GM21367 (cell line): Measurements from ENCODE around the gene SULT4A1.

Experiments
- ATAC-seq: cut with Tn5 transposase; IDR thresholded peaks from one replicate; pipeline ENCODE4 v1.9.1; 2021; ENCODE audit not compliant: unreplicated experiment

SULT4A1 gene

GRCh38 chr22:43861529-43861928 is 784 bp downstream of the SULT4A1 start:
- ATAC-seq: no peak

DNA sequence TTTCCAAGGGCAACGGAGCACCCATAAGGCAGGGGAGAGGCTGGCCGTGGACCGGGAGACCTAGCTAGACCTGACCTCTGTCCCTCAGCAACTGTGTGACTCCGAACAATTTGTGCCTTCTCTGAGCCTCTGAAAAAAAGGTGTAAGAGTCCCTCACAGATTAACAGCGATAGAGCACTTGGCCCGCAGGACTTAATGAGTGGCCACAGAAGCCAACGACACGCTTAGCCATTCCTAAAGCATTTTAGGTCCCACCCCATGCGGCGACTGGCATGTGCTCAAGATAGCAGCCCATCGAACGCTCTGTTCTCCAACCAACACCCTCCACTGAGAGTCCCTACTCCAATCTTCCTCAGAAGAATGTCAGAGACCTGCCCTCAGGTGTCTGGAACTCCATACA is 1.5 kb downstream of the SULT4A1 start:
- no peak for ATAC-seq

DNA sequence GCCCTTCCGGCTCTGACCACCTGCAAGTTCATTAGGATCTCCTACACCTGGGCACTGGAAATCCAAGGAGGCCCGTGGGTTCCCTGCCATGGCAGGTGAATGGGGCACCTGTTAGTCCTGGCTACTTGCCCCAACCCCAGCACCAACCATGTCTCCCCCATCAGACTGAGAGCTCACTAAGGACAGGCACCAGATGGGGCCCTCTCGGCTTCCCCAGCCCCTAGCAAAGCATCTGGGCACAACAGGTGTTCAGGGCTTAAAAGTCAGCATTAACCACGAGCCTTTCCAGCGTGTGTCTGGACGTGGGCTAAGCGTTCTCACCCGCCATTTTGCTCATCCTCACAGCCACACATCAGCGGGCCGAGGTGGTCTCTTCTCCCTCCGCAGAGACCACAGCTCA is 2.2 kb downstream of the SULT4A1 start:
- no peak for ATAC-seq

GRCh38 chr22:43859621-43860020 is 2.7 kb downstream of the SULT4A1 start:
- ATAC-seq: no peak

DNA sequence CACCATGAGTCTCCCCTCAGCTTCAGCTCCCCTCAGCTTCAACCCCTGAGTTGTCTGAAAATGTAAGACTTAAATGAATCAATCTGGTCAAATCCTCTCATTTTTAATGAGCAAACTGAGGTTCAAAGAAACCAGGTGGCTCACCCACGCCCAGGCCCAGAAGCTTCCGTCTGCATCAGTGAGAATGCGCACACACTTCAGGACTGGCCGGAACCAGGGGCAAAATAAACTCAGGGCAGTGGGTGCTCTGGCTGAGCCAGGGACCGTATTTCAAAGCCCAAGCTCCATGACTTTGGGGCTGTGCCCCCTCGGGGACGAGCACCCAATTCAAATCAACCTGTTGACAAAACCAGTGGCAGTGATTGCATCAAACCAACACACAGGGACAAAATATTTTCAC is 3.1 kb downstream of the SULT4A1 start:
- ATAC-seq: no peak

GRCh38 chr22:43858156-43858895 is 4.0 kb downstream of the SULT4A1 start:
- ATAC-seq: no peak

DNA sequence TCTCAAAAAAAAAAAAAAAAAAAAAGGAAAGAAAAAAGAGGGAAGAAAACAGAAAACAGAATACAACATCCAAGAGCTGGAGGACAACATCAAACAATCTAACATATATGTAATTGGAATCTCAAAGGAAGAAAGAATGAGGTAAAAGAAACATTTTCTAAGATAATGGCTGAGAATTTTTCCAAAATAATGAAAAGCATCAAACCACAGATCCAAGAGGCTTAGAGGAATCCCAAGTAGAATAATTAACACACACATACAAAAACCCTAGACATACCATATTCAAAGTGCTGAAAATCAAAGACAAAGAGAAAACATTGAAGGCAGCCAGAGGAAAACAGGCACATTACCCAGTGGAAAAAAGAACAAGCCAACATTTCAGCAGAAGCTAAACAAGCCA is 4.9 kb downstream of the SULT4A1 start:
- no peak for ATAC-seq

DNA sequence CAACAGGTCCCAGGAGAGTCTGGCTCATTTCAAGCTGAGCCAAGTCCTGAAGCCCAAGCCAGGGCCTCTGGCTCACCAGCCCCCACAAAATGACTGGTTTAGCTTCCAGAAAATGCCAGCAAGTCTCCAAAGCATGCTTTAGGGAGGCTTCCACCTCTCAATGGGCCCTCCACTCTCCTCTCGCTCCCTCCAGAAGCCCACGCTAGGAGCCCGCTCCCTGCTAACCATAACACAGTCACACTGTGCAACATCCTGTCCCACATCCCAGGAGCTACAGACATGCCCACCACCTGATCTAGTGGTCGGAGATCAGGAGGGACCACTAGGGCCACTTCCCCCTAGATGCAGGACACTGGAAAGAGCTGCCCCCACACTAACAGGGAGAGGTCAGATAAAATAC is 6.9 kb downstream of the SULT4A1 start:
- no peak for ATAC-seq

GRCh38 chr22:43854786-43855271 is 7.5 kb downstream of the SULT4A1 start:
- ATAC-seq: no peak

- no peak for ATAC-seq
Measured at GRCh38 chr22:43854121-43854785, 8.1 kb downstream of the SULT4A1 start.

GRCh38 chr22:43853328-43853931 is 8.9 kb downstream of the SULT4A1 start:
- ATAC-seq: no peak

- no peak for ATAC-seq
Measured at GRCh38 chr22:43852573-43853327, 9.6 kb downstream of the SULT4A1 start.

DNA sequence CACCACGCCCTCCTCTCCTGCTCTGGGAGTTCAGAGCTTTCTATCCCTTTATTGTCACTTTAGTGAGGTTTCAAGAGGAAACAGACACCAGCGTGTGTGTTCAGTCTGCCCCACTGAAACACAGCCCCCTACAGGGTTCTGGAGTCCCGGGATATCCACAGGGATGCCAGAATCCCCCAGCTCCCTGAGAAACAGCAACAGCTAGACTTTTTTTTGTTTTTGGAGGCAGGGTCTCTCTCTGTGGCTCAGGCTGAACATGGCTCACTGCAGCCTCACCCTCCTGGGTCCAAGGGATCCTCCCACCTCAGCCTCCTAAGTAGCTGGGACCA is 10.4 kb downstream of the SULT4A1 start:
- ATAC-seq: no peak

DNA sequence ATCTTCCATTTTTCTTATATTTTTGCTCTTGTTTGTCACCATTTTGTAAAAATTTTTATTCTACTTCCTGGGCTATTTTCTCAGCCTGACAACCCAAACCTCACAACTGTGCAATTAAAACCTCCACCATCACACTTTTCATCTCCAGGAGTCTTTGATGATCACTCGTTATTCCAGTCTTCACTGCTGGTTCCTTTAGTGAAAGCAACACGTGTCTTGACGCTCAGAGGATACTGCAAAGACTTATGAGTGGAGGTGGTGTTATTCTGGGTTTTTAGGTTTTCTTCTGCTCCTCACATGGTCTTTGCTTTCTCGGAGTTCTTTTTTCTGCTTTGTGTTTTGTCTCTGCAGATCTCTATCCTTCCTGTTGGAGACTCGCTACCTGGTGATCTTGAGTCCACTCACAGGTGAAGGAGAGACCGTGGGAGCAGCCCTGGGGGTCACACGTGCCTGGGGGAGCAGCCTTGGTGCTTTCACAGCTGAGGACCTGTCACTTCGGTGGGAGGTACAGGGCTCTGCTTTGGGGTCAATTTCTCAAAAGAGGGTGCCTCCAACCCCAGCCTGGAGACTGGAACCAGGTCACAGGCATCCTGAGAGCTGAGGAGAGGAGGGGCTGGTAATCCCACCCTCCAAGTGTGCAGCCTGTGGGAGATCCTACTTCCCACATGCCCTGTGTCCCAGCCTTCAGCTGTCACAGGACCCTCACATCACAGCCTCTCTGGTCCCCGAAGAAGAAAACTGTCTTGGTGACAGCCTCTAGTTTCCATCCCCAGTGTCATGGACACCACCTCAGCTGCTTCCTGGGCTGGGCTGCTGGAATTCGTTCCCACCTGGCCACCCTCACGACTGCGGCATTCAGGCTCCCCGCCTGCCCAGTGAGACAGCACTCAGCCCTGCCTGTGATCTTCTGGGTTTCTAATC is 11.0 kb downstream of the SULT4A1 start:
- ATAC-seq: no peak

GRCh38 chr22:43850529-43850928 is 11.8 kb downstream of the SULT4A1 start:
- ATAC-seq: no peak

DNA sequence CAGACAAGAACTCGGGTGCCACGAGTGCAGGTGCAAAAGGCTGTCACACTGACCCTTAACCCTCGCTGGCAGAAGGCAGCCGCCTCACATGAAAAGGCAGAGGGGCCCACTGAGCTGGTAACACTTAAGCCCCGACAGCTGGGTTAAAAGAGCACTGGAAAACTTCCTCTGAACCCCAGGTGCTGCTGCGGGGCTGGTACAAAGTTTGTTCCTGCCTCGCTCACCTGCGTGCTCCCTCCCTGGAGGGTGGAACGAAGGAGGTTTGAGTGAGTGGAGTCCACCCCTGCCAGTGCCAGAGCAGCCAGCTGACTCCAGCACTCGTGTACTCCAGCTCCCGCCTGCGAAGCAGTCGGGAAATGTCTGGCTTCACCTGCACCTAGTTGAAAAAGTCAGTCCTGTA is 12.6 kb downstream of the SULT4A1 start:
- no peak for ATAC-seq

GRCh38 chr22:43848366-43849171 is 13.7 kb downstream of the SULT4A1 start:
- no peak for ATAC-seq

GRCh38 chr22:43847376-43848289 is 14.7 kb downstream of the SULT4A1 start:
- no peak for ATAC-seq

GRCh38 chr22:43846966-43847365 is 15.3 kb downstream of the SULT4A1 start:
- no peak for ATAC-seq
